Measurements from ENCODE around the gene TPM4.
A peak's percentile ranks its signal among the peaks of the same experiment; 100 is the strongest.
"Not testable (repeated sequence)": the region's sequence is repeated elsewhere in the genome, so short reads cannot be mapped to it uniquely, and the experiment has no call there.

Gene TPM4

DNA sequence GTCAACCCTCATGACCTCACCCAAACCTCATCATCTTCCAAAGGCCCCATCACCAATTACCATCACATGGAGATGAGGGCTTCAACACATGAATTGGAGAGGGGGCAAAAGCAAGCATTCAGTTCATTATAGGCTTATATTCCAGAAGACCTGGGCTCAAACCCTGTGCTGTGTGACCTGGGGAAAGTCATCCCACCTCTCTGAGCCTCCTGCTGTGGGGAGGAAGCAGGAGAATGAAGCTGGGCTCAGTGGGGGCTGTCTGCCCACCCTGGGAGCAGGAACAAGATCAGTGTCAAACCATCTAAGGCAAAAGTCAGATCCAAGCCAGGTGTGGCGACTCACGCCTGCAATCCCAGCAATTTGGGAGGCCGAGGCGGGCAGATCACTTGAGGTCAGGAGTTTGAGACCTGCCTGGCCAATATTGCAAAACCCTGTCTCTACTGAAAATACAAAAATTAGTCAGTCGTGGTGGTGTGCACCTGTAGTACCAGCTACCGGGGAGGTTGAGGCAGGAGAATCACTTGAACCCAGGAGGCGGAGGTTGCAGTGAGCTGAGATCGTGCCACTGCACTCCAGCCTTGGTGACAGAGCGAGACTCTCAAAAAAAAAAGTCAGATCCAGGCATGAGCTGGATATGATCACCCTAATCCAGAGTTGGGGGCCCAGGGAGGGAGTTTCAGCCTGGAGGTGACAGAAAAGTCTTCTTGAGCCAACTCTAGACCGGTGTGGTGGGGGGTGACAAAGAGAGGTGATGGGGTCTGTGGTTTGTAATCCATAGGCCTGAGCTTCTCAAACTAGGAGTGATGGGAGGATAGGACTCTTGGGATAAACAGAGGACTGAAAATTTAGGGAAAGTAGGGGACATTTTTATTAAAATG, 1.6 kb upstream of the TPM4 start:
- no peak for DNase-seq

GRCh38 chr19:16075430-16076153, 703 bp upstream of the TPM4 start:
- no peak for DNase-seq

GRCh38 chr19:16076958-16077611, 790 bp downstream of the TPM4 start:
- peak; percentile 34 for DNase-seq

- DNase-seq: no peak
Measured at GRCh38 chr19:16077984-16078758, 1.9 kb downstream of the TPM4 start.

DNA sequence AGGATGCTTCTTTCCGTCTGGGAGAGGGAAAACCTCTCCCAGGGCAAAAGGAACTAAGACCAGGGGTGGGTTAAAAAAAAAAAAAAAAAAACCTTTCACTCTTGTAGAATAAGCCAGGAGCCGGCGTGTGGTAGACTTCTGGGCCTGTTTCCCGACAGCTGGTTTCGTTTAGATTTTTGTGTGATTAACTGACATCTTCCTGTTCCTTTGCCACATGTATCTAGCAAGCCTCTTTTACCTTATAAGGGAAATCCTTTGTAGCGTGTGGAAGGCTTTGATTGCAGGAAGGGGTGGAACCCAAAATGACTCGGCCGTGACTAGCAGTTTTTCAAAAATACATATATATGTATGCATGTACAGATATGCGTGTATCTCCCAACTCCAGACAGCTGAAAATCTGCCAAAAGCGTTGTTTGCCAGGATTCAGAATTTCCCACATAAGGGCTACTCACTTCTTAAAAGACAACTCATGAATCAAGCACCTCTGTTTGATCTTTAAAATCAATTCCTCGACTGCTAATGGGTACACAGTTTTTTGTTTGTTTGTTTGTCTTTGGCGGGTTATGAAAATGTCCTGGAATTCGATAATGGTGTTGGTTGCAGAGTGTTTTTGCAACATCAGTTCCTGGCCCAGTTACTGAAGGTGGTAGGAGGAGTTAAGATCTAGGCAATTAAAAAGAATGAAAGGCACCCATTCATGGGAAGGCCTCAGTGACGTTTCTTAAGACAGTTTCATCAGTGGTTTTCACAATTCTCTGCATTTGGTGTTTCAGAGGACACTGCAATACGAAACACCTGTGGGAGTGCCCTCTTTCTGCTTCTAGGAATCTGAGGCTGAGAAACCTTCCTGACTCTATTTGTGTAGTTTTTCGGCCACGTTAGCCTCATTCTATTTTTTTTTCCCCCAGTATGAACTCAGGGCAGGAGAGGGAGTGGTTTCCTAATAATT, 2.7 kb downstream of the TPM4 start:
- peak; percentile 24 for DNase-seq

DNA sequence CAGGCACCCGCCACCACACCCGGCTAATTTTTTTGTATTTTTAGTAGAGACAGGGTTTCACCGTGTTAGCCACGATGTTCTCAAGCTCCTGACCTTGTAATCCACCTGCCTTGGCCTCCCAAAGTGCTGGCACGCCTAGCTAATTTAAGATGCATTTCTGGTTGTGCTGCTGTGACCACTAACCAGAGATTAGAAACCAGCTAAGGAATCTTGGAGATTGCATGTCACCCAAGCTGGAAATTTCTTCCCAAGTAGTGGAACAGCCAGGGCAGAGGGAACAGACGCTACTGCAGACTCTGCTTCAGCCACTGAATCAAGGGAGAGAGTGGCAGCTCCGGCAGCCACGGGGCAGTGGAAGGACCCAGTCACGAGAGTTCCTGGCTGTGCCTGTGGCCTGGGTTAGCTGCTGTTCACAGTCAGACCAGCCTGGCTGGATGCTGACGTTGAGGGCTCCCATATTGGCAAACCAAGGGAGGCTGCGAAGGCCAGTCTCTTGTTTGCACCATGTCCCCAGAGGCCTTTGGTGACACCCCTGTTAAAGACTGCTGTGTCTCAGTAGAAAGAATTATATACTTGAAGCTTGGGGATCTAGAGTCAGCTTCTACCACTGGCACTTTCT, 7.9 kb downstream of the TPM4 start:
- no peak for DNase-seq

DNA sequence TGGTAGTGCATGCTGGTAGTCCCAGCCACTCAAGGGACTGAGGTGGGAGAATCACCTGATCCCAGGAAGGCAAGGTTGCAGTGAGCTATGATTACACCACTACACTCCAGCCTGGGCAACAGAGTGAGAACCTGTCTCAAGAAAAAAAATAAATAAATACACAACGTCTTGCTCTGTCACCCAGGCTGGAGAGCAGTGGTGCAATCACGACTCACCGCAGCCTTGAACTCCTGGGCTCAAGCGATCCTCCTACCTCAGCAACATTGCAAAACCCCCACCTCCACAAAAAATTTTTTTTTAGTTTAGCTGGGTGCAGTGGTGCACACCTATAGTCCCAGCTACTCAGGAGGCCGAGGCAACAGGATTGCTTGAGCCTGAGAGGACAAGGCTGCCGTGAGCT, 8.8 kb downstream of the TPM4 start:
- no peak for DNase-seq

GRCh38 chr19:16087404-16087803, 11.1 kb downstream of the TPM4 start:
- not testable (repeated sequence) for DNase-seq

GRCh38 chr19:16087940-16088339, 11.6 kb downstream of the TPM4 start:
- DNase-seq: no peak

DNA sequence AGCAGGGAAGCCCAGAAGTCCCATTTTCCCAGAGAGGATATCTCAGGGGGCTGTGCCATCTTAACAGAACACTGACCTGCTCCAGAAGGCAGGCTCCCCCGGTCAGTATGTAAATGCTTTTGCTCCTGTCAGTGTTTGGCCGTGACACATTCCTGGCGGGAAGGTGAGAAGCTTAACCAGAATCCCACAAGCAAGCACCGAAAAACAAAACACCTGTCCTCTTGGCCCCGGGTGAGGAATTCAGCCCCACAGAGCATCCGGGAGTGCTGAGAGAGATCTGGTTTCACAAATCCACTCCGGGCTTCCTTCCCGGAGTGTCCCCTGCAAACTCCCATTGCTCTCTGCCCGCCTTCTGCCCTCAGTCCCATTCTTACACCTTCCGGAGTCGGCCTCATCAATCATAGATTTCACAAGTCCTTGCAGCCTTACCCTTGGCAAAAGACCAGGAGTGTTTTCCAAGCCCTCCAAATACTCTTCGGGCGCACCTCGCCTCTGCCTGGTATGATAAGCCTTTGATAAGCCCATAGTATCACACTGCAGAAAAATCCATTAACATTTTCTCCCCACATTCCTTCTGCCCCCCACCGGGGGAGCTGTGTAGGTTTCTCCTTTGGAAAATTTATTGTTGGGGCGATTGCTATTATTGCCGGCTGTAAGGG, 12.2 kb downstream of the TPM4 start:
- DNase-seq: no peak

GRCh38 chr19:16089010-16089846, 12.9 kb downstream of the TPM4 start:
- DNase-seq: no peak

GRCh38 chr19:16091546-16092475, 15.5 kb downstream of the TPM4 start:
- DNase-seq: no peak

GRCh38 chr19:16094360-16095070, 18.2 kb downstream of the TPM4 start:
- no peak for DNase-seq

GRCh38 chr19:16095071-16095571, 18.8 kb downstream of the TPM4 start:
- no peak for DNase-seq

DNA sequence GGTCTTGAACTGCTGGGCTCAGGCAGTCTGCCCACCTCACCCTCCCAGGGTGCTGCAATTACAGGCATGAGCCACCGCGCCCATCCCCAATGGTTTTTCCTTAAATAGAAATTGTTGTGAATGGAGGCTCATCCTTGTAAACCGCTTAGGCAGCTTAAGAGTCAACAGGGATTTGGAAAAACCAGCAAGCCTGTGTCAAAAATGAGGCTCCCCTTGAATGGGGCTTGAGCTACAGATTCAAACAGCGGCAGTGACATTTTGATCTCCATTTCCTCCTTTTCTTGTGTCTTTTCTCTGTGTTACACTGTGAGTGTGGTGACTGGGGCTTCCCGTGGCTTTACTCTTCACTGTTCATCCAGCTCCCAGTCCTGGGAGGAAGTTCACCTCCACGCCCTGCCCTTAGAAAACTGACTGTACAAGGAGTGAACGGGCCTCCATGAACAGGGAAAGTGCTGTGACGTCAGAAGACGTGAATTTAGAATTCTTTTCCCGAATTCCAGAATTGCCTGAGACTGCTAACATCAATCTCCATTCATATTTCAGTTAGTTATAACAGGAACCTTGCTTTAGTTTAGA, 20.1 kb downstream of the TPM4 start:
- no peak for DNase-seq

DNA sequence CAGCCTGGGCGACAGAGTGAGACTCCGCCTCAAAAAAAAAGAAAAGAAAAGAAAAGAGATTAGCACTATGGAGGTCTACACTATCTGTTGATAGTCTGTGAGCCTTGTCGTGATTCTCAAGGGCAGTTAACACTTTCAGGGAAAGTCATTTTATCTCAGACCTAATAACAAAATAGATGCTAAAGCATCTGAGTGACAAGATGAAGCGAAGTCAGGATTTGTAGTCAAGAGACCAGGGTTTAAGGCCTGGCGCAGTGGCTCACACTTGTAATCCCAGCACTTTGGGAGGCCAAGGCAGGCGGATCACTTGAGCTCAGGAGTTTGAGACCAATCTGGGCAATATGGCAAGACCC, 22.1 kb downstream of the TPM4 start:
- DNase-seq: no peak

GRCh38 chr19:16098821-16099220, 22.5 kb downstream of the TPM4 start:
- no peak for DNase-seq

Data from NCI-H1436 (cell line).